Measurements from ENCODE around the gene FGG. TPM values are rescaled to one million over a fixed set of nuclear protein-coding genes. Genes with fewer than 3 reads are reported as not detected.

FGG gene
- total and polyA plus RNA-seq, 2 of the 8 experiments (the other 6 are each of a cell fraction or from before 2014, with no cell fraction given): not detected

- TF ChIP-seq EP300 (IDR thresholded peaks at IDR 0.05; ENCODE audit: borderline replicate concordance in 1 of 2, low read depth in 2 of 2, low read length in 2 of 2): no peak
- TF ChIP-seq NANOG (IDR thresholded peaks at IDR 0.05; ENCODE audit: insufficient read depth, low read depth, low read length, poor library complexity, severe bottlenecking): no peak
- no peak for TF ChIP-seq SUZ12 (IDR thresholded peaks at IDR 0.05; ENCODE audit: low read length)
- no peak for TF ChIP-seq TEAD4 (IDR thresholded peaks at IDR 0.05; ENCODE audit: low read depth, low read length)
- no peak for TF ChIP-seq PHF8 (conservative IDR thresholded peaks at IDR 0.05; ENCODE audit: low read depth, low read length)
Measured at GRCh38 chr4:154562697-154563254, 49.7 kb downstream of the FGG start, which contains the start of gene FGB (continued).

Measured in H1 (cell line).